ENCODE results near the gene TTF1.
A peak's percentile ranks its signal among the peaks of the same experiment; 100 is the strongest.

TTF1 gene

DNA sequence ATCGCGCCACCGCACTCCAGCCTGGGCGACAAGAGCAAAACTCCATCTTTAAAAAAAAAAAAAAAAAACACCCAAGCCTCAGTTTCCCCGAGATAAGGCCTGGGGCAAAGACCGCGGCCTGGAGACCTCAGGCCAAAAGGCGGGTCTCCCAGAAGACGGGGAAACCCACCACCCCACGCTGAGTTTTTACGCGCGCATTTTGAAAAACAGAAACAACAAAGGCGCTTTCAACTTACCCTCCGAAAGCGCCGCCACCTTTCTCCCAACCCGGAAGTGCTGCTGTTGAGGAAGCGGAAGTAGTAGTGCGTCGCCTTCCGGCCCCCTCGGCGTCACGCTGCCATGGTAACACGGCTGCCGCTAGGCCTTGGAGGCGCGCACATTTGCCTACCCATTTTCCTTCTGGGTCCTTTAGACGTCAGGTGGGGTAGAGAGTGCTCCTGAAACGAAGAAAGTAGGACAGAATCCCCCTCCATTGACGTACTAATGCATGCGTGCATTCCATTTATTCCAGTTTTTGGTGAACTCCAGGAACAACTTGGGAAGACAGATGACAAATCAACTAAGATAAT lies at the start of gene TTF1:
TSS of gene TTF1 (minus strand) at position 287 of the 569 bp plus-strand sequence. CDS start 4,019 bp downstream, outside the sequence.
- DNase-seq (ENCODE audit: low read depth) = peak; percentile 90

GRCh38 chr9:132456241-132456640 lies 49.6 kb upstream of the TTF1 start:
- DNase-seq (ENCODE audit: low read depth) = no peak

GRCh38 chr9:132451276-132451675 lies 44.6 kb upstream of the TTF1 start:
- DNase-seq (ENCODE audit: low read depth) = peak; percentile 14

DNA sequence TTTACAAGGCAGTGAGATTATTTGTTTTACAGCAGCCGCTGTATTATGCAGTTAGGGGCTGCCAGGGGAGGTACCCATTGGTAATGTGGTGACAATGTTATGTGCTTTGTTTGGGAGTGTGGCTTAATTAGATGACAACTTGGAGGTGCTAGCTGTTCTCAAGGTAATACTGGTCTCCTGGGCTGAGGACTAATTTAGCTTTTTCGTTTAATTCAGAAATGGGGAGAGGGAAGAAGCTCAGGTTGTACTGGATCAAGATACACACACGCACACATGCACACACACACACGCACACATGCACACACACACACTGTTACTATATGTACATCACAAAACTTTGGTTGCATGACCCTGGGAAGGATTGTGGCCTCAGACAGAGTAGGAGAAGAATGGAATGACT lies 41.3 kb upstream of the TTF1 start:
- DNase-seq (ENCODE audit: low read depth) = no peak

- no peak for DNase-seq (ENCODE audit: low read depth)
These were observed 40.7 kb upstream of the TTF1 start for GRCh38 chr9:132447346-132447745.

- no peak for DNase-seq (ENCODE audit: low read depth)
These were observed 40.2 kb upstream of the TTF1 start for GRCh38 chr9:132446887-132447286.

- no peak for DNase-seq (ENCODE audit: low read depth)
These were observed 37.4 kb upstream of the TTF1 start for GRCh38 chr9:132443951-132444607.

DNA sequence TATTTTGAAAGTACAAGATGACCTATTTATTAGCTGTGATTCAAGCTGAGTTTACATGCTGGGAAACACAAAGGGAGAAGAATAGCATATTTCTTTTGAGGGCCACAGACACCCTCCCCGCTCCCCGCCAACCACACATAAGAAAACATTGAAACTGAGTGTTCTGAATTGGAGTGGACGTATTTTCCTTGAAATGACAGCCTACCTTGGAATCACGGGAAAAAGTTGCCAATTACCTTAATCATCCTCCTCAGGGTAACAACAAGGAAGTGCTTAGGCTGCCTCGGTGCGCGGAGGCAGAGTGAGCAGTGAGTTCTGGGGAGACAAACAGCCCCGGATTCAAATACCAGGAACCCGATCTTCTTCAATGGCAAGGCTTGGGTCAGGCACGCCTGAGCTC lies 34.8 kb upstream of the TTF1 start:
- no peak for DNase-seq (ENCODE audit: low read depth)

- no peak for DNase-seq (ENCODE audit: low read depth)
These were observed 34.1 kb upstream of the TTF1 start for GRCh38 chr9:132440735-132441134.

GRCh38 chr9:132439153-132439552 lies 32.5 kb upstream of the TTF1 start:
- no peak for DNase-seq (ENCODE audit: low read depth)

DNA sequence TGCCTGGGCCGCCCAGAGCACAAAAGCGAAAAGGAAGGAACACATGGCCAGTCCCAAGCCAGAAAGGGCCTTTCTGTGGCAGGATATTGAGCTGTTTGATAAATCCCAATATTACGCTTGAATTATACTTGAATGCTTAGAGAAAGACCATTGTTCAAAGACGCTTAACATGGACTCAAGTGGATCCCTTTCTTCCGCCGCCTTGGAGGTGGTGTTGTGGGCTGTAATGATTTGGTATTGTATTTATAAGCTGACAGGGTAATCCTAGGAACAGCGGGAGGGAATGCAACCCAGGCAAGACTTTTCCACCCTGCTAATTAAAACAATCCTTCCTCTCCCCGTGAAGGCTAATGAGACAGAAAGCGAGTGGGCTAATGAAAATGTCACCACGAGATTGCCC lies 28.2 kb upstream of the TTF1 start:
- DNase-seq (ENCODE audit: low read depth) = no peak

- DNase-seq (ENCODE audit: low read depth) = no peak
These were observed 24.4 kb upstream of the TTF1 start for GRCh38 chr9:132430998-132431397.

DNA sequence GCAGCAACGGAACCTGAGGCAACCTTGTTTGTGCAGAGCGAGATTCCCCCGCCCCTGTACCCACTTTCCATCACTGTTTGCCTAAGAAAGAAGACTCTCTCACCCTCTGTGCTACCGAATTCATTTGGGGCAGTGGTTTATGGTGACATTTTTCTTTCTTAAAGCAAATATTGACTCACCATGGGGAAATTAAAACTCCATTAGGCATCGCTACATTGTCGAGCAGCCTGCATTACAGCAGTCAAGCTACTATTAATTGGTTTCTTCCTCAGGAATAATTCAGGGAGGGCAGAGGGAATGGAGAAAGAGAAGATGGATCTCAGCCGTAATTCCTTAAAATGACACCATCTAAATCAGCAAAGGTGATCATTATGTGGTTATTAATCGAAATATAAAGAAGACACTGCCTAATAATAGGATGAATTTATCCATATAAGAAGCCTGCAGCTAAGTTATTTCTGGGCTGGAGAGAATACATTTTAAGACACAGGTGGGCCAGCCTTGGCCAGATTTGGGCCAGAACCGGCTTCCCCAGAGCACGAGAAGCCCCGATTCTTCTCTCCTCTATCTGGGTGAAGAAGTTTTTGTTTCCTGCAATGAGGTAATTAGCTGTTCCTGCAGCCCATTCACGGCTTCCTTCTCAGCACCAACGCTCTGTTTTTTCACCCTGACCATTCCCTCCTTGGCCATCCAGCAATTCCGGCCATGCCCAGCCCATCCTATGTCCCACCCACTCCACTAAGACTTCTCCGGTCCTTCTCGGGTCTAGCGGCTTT lies 20.2 kb upstream of the TTF1 start:
- no peak for DNase-seq (ENCODE audit: low read depth)

- no peak for DNase-seq (ENCODE audit: low read depth)
These were observed 19.0 kb upstream of the TTF1 start for GRCh38 chr9:132425675-132426062.

- DNase-seq (ENCODE audit: low read depth) = no peak
These were observed 18.4 kb upstream of the TTF1 start for GRCh38 chr9:132424857-132425674.

DNA sequence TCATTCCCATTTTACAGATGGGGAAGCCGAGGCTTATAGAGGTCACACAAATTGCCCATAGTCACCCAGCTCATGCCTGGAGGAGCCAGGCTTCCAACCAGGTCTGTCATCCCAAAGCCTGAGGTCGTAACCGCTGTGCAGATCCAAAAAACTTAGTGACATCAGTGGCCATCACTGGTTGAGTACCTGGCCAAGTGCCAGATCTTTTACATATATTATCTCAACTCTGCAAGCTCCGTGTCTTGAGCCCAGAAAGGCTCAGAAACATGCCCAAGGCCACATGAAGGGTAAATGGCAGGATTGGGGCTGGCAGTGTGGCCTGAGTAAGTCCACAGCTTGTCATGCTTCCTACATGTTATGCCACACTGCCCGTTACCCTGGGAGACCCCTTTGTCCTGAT lies 16.9 kb upstream of the TTF1 start:
- DNase-seq (ENCODE audit: low read depth) = no peak

DNA sequence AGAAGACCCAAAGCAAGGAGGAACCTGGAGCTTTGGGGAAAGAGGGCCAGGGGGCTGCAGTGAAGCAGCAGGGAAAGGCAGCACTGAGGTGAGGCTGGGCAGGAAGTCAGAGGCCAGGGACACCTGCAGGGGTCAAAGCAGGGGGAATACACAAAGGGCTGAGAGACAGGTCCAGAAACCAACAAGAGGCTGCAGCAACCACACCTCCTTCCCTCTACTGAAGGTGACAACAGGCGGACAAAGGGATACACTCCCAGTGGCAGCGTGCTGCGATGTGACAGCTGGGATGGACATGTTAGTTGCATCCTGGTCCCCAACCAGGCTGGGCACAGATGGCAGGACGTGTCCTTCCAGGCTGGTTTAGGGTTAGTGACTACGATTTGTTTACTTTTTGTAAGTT lies 15.9 kb upstream of the TTF1 start:
- no peak for DNase-seq (ENCODE audit: low read depth)

GRCh38 chr9:132418726-132419363 lies 12.2 kb upstream of the TTF1 start:
- no peak for DNase-seq (ENCODE audit: low read depth)

- DNase-seq (ENCODE audit: low read depth) = no peak
These were observed 8.5 kb upstream of the TTF1 start for GRCh38 chr9:132415181-132415580.

GRCh38 chr9:132414731-132415130 lies 8.1 kb upstream of the TTF1 start:
- DNase-seq (ENCODE audit: low read depth) = no peak

- no peak for DNase-seq (ENCODE audit: low read depth)
These were observed 7.3 kb upstream of the TTF1 start for GRCh38 chr9:132413926-132414325.

- DNase-seq (ENCODE audit: low read depth) = no peak
These were observed 5.4 kb upstream of the TTF1 start for GRCh38 chr9:132412089-132412488.
